K562 (cell line): ENCODE data around the gene SH3BGR. TPM values are rescaled to one million over a fixed set of nuclear protein-coding genes. Genes with fewer than 3 reads are reported as not detected.
A peak's percentile ranks its signal among the peaks of the same experiment; 100 is the strongest.

Experiments
- ATAC-seq: fragments of 200-7000 bp; cut with Tn5 transposase; 3 replicates; pipeline ENCODE4 v1.9.1; 2020; ENCODE audit warnings: moderate library complexity
- BruUV-seq: library from RNA; stranded (reverse); fragments of 400-500 nt; replicated peaks from 2 replicates; lab custom pipeline; 2021; lab: Mats Ljungman, UMichigan
- CTCF ChIA-PET: fragments of 300-600 bp; formaldehyde crosslinking; extraction: SDS; loops from one replicate; lab custom pipeline; 2021; ENCODE audit warnings: low intra/inter-chr PET ratio; lab: Yijun Ruan, JAX
- POLR2A ChIA-PET: fragments of 300-600, 350-650 bp; sonication (Branson Sonifier 250); formaldehyde crosslinking; extraction: SDS; loops from one replicate; lab custom pipeline; 2021; ENCODE audit warnings: antibody characterized with exemption, inconsistent platforms; lab: Yijun Ruan, JAX
- DNase-seq, 4 experiments: peaks; one replicate each; pipeline versions ENCODE4 v3.0.0 to v3.0.0-alpha.2; 2011 to 2018; ENCODE audit warnings: low spot score in 3 of 4, mixed read lengths in 3 of 4; ENCODE audit errors: extremely low read depth in 1 of 4
- FAIRE-seq: peaks from 2 replicates; lab custom pipeline; 2011; peaks lifted over from hg19 to GRCh38; lab: Jason Lieb, UNC
- H2AFZ ChIP-seq: 2 replicates; pipeline ENCODE4 v1.6.0; 2011; ENCODE audit warnings: low read depth, low read length, control low read depth, inconsistent platforms
- H3K27ac ChIP-seq: fragments of 200-600 bp; 3 replicates; pipeline ENCODE4 v1.8.0; 2011; ENCODE audit warnings: low read depth, mild to moderate bottlenecking, control low read depth, inconsistent platforms, low read length, moderate library complexity, mixed read lengths; ENCODE audit errors: extremely low read depth
- H3K27me3 ChIP-seq, 2 experiments: fragments of 300-600 bp in 1 of 2; 2 replicates in 1 of 2; 3 replicates in 1 of 2; pipeline versions ENCODE4 v1.6.0 to v1.8.0; 2011; ENCODE audit warnings: inconsistent platforms in 2 of 2, low read length in 2 of 2, mild to moderate bottlenecking in 1 of 2, mixed read lengths in 1 of 2, moderate library complexity in 1 of 2; ENCODE audit not compliant: control insufficient read depth in 2 of 2, insufficient read depth in 2 of 2
- H3K36me3 ChIP-seq: fragments of 300-600 bp; 3 replicates; pipeline ENCODE4 v1.8.0; 2011; ENCODE audit warnings: mild to moderate bottlenecking, low read length, inconsistent platforms; ENCODE audit not compliant: control insufficient read depth, insufficient read depth
- H3K4me1 ChIP-seq, 2 experiments: fragments of 200-600 bp in 1 of 2; replicated peaks in 1 of 2; 2 replicates in 1 of 2; 3 replicates in 1 of 2; pipeline versions ENCODE4 v1.5.1 to v1.8.0; 2011; ENCODE audit warnings: inconsistent platforms in 2 of 2, low read length in 2 of 2, mild to moderate bottlenecking in 1 of 2, mixed read lengths in 1 of 2, moderate library complexity in 1 of 2; ENCODE audit not compliant: control insufficient read depth in 2 of 2, insufficient read depth in 2 of 2
- H3K4me2 ChIP-seq: 2 replicates; pipeline ENCODE4 v1.6.1; 2011; ENCODE audit warnings: low read length, control low read depth, inconsistent platforms, mixed read lengths; ENCODE audit not compliant: insufficient read depth
- H3K4me3 ChIP-seq: fragments of 200-600 bp; sonication (generic), shearing (Covaris generic); 2 replicates; pipeline ENCODE4 v1.5.1; 2016; ENCODE audit warnings: control low read depth, inconsistent platforms
- H3K79me2 ChIP-seq: fragments of 200-600 bp; 3 replicates; pipeline ENCODE4 v1.8.0; 2011; ENCODE audit warnings: low read length, inconsistent platforms; ENCODE audit not compliant: control insufficient read depth, insufficient read depth
- H3K9ac ChIP-seq, 2 experiments: 2 replicates each; pipeline versions ENCODE4 v1.6.0 to v1.6.1; 2011; ENCODE audit warnings: low read depth in 2 of 2, low read length in 2 of 2, control low read depth in 1 of 2, inconsistent platforms in 1 of 2, mild to moderate bottlenecking in 1 of 2, mixed read lengths in 1 of 2; ENCODE audit not compliant: insufficient read depth in 1 of 2
- H3K9me1 ChIP-seq: one replicate; pipeline ENCODE4 v1.6.0; 2011; ENCODE audit warnings: inconsistent platforms, mild to moderate bottlenecking, low read length, moderate library complexity; ENCODE audit not compliant: control insufficient read depth, insufficient read depth
- H3K9me3 ChIP-seq: replicated peaks from 2 replicates; pipeline ENCODE4 v1.5.1; 2011; ENCODE audit warnings: low read depth, low read length, inconsistent platforms; ENCODE audit not compliant: control insufficient read depth, insufficient read depth
- H4K20me1 ChIP-seq: replicated peaks from 2 replicates; pipeline ENCODE4 v1.6.1; 2011; ENCODE audit warnings: low read length, inconsistent platforms, mixed read lengths; ENCODE audit not compliant: control insufficient read depth, insufficient read depth
- C11orf30 ChIP-seq: fragments of 450-650 bp; IDR thresholded peaks from 2 replicates; pipeline ENCODE4 v1.6.1; 2016; ENCODE audit warnings: low read depth, mild to moderate bottlenecking
- MAFG ChIP-seq: fragments of 450-650 bp; conservative IDR thresholded peaks from 2 replicates; pipeline ENCODE4 v1.6.1; 2016; ENCODE audit warnings: missing genetic modification characterization, missing compliant biosample characterization
- MEF2A ChIP-seq: IDR thresholded peaks from 2 replicates; pipeline ENCODE4 v1.6.1; 2011; ENCODE audit warnings: low read depth, mild to moderate bottlenecking, low read length, moderate library complexity; ENCODE audit not compliant: control insufficient read depth
- MEF2D ChIP-seq: conservative IDR thresholded peaks from 2 replicates; pipeline ENCODE4 v1.6.1; 2016; ENCODE audit warnings: low read depth, missing genetic modification characterization, missing compliant biosample characterization
- MTF1 ChIP-seq: fragments of 250-450 bp; sonication (Bioruptor Pico); IDR thresholded peaks from 2 replicates; pipeline ENCODE4 v1.9.0; 2021; ENCODE audit warnings: moderate library complexity, mild to moderate bottlenecking, inconsistent platforms, borderline replicate concordance
- PHF20 ChIP-seq: fragments of 450-650 bp; IDR thresholded peaks from 2 replicates; pipeline ENCODE4 v1.6.1; 2018; ENCODE audit not compliant: partially characterized antibody
- RB1 ChIP-seq: fragments of 450-650 bp; IDR thresholded peaks from 2 replicates; pipeline ENCODE4 v1.6.1; 2017; ENCODE audit warnings: low read depth, mild to moderate bottlenecking
- SAFB ChIP-seq: fragments of 200-400 bp; formaldehyde crosslinking; IDR thresholded peaks from 2 replicates; pipeline ENCODE4 v1.6.1; 2017; ENCODE audit warnings: low read depth, low read length, borderline replicate concordance
- XRCC3 ChIP-seq: fragments of 450-650 bp; IDR thresholded peaks from 2 replicates; pipeline ENCODE4 v1.6.1; 2017; ENCODE audit warnings: mild to moderate bottlenecking, moderate library complexity
- ZNF316 ChIP-seq: fragments of 450-650 bp; IDR thresholded peaks from 2 replicates; pipeline ENCODE4 v1.6.1; 2016
- ZNF830 ChIP-seq: fragments of 250-450 bp; sonication (Bioruptor Pico); IDR thresholded peaks from 2 replicates; pipeline ENCODE4 v1.5.0; 2021; ENCODE audit warnings: mild to moderate bottlenecking
- WGBS: fragments of 100-300 bp; shearing (Covaris generic); methylation state at CpG from one replicate; pipeline ENCODE4 v1.1.6; 2016; ENCODE audit warnings: low coverage, mixed read lengths; ENCODE audit not compliant: insufficient coverage; ENCODE audit errors: missing lambda C conversion rate; 5-methylcytosine and 5-hydroxymethylcytosine counted together
- in situ Hi-C: fragments of 300-500 bp; cut with MboI; formaldehyde crosslinking; loops from 4 replicates; pipeline ENCODE4 v1.15.0; 2018; ENCODE audit warnings: inconsistent platforms, mixed read lengths
- intact Hi-C: fragments of 100-400 bp; cut with micrococcal nuclease; formaldehyde crosslinking; loops from 2 replicates; pipeline ENCODE4 v1.14.2; 2022
- polyA plus RNA-seq, 8 experiments: library from polyadenylated mRNA; depleted of rRNA in 4 of 8; stranded (reverse) in 5 of 8; unstranded in 3 of 8; fragments of >200 nt; fragmentation: Nextera tagmentation in 2 of 8; fragmentation: Illumina TruSeq in 1 of 8; extraction: Ambion mirVana in 2 of 8; extraction: Trizol in 1 of 8; gene quantifications; 2 replicates each; pipeline versions ENCODE4 v1.2.1 to v1.2.3, GENCODE V29; 2011 to 2014; ENCODE audit warnings: inconsistent platforms in 1 of 8, missing spikeins in 1 of 8
- total RNA-seq, 7 experiments: library from RNA; depleted of rRNA in 6 of 7; stranded (reverse); fragments of >200 nt in 6 of 7; fragmentation: Illumina TruSeq in 2 of 7; extraction: Trizol in 2 of 7; gene quantifications; 2 replicates each; pipeline versions ENCODE4 v1.2.1 to v1.2.3, GENCODE V29; 2011 to 2021; ENCODE audit warnings: low replicate concordance in 1 of 7
- TF ChIP-seq, protein P1 (sequence below): fragments of 450-650 bp; IDR thresholded peaks from 2 replicates; pipeline ENCODE4 v1.6.1; 2017; ENCODE audit warnings: antibody characterized with exemption, mild to moderate bottlenecking
- TF ChIP-seq, protein P2 (sequence below): sonication (generic); formaldehyde crosslinking; IDR thresholded peaks from 2 replicates; pipeline ENCODE4 v1.9.0; 2022; ENCODE audit warnings: mild to moderate bottlenecking, missing genetic modification reagents
- TF ChIP-seq, protein P3 (sequence below): fragments of 200-400 bp; formaldehyde crosslinking; IDR thresholded peaks from 2 replicates; pipeline ENCODE4 v1.6.1; 2017; ENCODE audit warnings: mild to moderate bottlenecking, low read depth, low read length, moderate library complexity

SH3BGR gene
- total and polyA plus RNA-seq, 9 of the 15 experiments (the other 6 are each of a cell fraction or from before 2014, with no cell fraction given): 6.6 to 42.9 (median 25.6) TPM

DNA sequence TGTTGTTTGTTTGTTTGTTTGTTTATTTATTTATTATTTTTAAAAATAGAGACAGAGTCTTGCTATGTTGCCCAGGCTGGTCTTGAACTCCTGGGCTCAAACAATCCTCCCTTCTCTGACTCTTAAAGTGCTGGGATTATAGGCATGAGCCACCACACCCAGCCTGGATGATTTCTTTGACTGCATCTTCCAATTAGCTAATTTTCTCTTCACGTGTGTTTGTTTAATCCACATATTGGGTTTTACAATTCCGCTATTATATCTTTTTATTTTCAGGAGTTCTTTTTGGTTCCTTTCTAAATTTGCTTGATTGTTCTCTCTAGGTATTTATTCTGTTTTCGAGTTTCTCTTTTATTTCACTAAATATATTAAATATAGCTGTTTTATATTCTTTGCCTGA lies 19.8 kb downstream of the SH3BGR start (continued):
- TF ChIP-seq ZNF830 (CRISPR knock-in tag) (no peak), MTF1 (CRISPR knock-in tag) (no peak), XRCC3 (no peak), MEF2D (tag) (no peak), SAFB (no peak)
- TF ChIP-seq, protein P1, sequence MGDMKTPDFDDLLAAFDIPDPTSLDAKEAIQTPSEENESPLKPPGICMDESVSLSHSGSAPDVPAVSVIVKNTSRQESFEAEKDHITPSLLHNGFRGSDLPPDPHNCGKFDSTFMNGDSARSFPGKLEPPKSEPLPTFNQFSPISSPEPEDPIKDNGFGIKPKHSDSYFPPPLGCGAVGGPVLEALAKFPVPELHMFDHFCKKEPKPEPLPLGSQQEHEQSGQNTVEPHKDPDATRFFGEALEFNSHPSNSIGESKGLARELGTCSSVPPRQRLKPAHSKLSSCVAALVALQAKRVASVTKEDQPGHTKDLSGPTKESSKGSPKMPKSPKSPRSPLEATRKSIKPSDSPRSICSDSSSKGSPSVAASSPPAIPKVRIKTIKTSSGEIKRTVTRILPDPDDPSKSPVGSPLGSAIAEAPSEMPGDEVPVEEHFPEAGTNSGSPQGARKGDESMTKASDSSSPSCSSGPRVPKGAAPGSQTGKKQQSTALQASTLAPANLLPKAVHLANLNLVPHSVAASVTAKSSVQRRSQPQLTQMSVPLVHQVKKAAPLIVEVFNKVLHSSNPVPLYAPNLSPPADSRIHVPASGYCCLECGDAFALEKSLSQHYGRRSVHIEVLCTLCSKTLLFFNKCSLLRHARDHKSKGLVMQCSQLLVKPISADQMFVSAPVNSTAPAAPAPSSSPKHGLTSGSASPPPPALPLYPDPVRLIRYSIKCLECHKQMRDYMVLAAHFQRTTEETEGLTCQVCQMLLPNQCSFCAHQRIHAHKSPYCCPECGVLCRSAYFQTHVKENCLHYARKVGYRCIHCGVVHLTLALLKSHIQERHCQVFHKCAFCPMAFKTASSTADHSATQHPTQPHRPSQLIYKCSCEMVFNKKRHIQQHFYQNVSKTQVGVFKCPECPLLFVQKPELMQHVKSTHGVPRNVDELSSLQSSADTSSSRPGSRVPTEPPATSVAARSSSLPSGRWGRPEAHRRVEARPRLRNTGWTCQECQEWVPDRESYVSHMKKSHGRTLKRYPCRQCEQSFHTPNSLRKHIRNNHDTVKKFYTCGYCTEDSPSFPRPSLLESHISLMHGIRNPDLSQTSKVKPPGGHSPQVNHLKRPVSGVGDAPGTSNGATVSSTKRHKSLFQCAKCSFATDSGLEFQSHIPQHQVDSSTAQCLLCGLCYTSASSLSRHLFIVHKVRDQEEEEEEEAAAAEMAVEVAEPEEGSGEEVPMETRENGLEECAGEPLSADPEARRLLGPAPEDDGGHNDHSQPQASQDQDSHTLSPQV: no peak

DNA sequence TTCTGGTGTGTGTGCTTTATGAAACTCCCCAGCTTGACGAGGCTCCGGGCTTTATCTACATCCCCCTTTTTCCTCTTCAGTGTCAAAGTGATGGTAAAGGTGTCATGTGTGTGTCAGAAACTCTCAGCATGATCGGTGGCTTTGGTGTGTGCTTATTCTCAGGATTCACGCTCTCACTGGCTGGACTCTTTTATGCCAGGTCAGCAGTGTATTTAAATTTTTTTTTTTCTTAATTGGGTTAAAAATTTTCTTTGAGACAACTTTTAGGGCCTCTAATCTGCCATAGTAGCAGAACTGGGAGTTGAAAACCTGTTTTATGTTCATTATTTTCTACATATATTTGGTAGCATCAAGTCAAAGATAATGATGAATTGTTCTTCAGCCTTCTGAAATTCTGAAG lies 21.0 kb downstream of the SH3BGR start:
- POLR2A ChIA-PET: interaction anchor here (1.2 kb wide), 1 partner anchor 51 kb away, joined by 3 read pairs; no protein-coding TSS in a partner anchor
- no peak for ATAC-seq
- no peaks in the 10 kb centered on the region for H4K20me1 ChIP-seq
- no peak overlapping the region for H3K27ac ChIP-seq
- H3K27me3 ChIP-seq: no peaks in the 10 kb centered on the region
- H3K4me3 ChIP-seq: no peak overlapping the region
- H2AFZ ChIP-seq: no peak overlapping the region
- no peak overlapping the region for H3K4me2 ChIP-seq
- H3K4me1 ChIP-seq: no peaks in the 10 kb centered on the region
- CTCF ChIA-PET: no interaction called here
- no peaks in the 10 kb centered on the region for H3K9me3 ChIP-seq
- BruUV-seq: no TSS peak
- DNase-seq: no peak
- no peaks in the 10 kb centered on the region for H3K79me2 ChIP-seq
- no peak for TF ChIP-seq RB1
- TF ChIP-seq C11orf30: peak; percentile 22; the same call in 1 of the 2 replicates
- TF ChIP-seq PHF20: no peak
- TF ChIP-seq, protein P2, sequence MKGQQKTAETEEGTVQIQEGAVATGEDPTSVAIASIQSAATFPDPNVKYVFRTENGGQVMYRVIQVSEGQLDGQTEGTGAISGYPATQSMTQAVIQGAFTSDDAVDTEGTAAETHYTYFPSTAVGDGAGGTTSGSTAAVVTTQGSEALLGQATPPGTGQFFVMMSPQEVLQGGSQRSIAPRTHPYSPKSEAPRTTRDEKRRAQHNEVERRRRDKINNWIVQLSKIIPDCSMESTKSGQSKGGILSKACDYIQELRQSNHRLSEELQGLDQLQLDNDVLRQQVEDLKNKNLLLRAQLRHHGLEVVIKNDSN (CRISPR knock-in tag): no peak
- peak; percentile 33; the same call in 1 of the 2 replicates for TF ChIP-seq MAFG
- TF ChIP-seq, protein P3, sequence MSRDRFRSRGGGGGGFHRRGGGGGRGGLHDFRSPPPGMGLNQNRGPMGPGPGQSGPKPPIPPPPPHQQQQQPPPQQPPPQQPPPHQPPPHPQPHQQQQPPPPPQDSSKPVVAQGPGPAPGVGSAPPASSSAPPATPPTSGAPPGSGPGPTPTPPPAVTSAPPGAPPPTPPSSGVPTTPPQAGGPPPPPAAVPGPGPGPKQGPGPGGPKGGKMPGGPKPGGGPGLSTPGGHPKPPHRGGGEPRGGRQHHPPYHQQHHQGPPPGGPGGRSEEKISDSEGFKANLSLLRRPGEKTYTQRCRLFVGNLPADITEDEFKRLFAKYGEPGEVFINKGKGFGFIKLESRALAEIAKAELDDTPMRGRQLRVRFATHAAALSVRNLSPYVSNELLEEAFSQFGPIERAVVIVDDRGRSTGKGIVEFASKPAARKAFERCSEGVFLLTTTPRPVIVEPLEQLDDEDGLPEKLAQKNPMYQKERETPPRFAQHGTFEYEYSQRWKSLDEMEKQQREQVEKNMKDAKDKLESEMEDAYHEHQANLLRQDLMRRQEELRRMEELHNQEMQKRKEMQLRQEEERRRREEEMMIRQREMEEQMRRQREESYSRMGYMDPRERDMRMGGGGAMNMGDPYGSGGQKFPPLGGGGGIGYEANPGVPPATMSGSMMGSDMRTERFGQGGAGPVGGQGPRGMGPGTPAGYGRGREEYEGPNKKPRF: no peak
- no peak for TF ChIP-seq MEF2A
- TF ChIP-seq ZNF316: peak; percentile 59
- WGBS: 18% methylated on average over 4 of the region's 4 CpGs
- in situ Hi-C loops: no loop called here
- H3K36me3 ChIP-seq: no peaks in the 10 kb centered on the region
- no peaks in the 10 kb centered on the region for H3K9me1 ChIP-seq
- H3K9ac ChIP-seq: no peak overlapping the region
- no peak for FAIRE-seq
- intact Hi-C loops: no loop called here
